PFSK-1 (cell line): ENCODE data around the gene SUGP2.

Experiments
- POLR2AphosphoS5 ChIP-seq: IDR thresholded peaks from 2 replicates; pipeline ENCODE4 v1.6.1; 2012; ENCODE audit warnings: low read depth, mild to moderate bottlenecking, control low read depth, low read length, moderate library complexity
- SIN3A ChIP-seq: IDR thresholded peaks from 2 replicates; pipeline ENCODE4 v1.6.1; 2012; ENCODE audit warnings: mild to moderate bottlenecking, low read length, moderate library complexity, borderline replicate concordance; ENCODE audit not compliant: insufficient read depth

GRCh38 chr19:18946335-18946734 lies 87.0 kb downstream of the SUGP2 start:
- TF ChIP-seq POLR2AphosphoS5 (no peak), SIN3A (no peak)
